ENCODE measurements around the gene SPOP.

The SPOP gene

DNA sequence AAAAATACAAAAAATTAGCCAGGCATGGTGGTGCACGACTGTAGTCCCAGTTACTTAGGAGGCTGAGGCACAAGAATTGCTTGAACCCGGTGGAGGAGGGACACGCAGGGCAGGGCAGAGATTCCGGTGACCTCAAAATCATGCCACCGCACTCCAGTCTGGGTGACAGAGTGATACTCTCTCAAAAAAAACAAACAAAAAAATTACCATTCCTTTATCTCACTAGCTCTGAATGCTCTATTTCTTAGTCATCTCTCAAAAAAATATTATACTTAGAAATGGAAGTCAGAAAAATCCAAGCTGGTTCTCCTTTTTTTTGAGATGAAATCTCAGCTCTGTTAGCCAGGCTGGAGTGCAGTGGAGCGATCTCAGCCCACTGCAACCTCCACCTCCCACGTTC, 40.8 kb downstream of the SPOP start:
- TF ChIP-seq, protein P1, sequence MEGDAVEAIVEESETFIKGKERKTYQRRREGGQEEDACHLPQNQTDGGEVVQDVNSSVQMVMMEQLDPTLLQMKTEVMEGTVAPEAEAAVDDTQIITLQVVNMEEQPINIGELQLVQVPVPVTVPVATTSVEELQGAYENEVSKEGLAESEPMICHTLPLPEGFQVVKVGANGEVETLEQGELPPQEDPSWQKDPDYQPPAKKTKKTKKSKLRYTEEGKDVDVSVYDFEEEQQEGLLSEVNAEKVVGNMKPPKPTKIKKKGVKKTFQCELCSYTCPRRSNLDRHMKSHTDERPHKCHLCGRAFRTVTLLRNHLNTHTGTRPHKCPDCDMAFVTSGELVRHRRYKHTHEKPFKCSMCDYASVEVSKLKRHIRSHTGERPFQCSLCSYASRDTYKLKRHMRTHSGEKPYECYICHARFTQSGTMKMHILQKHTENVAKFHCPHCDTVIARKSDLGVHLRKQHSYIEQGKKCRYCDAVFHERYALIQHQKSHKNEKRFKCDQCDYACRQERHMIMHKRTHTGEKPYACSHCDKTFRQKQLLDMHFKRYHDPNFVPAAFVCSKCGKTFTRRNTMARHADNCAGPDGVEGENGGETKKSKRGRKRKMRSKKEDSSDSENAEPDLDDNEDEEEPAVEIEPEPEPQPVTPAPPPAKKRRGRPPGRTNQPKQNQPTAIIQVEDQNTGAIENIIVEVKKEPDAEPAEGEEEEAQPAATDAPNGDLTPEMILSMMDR (IDR thresholded peaks at IDR 0.05; ENCODE audit: insufficient read depth, low read length, poor library complexity, severe bottlenecking): no peak
- no peak for TF ChIP-seq EZH2phosphoT487 (conservative IDR thresholded peaks at IDR 0.05; ENCODE audit: low read length)
- no peak overlapping the region for H3K9ac ChIP-seq (ENCODE audit: low read length)
- H3K79me2 ChIP-seq (ENCODE audit: insufficient read depth, low read length): peaks cover 77% of the 10 kb centered on the region
- 0 out of 2 replicates have a peak, but pooled peaks cover 4% of the 10 kb centered on the region for H4K20me1 ChIP-seq (ENCODE audit: low read depth, low read length)
- no peaks in the 10 kb centered on the region for H3K9me2 ChIP-seq (replicated peaks; ENCODE audit: insufficient read depth, low read length)
- H3K9me3 ChIP-seq (ENCODE audit: insufficient read depth, low read length): no peaks in the 10 kb centered on the region
- no peak overlapping the region for H3K4me3 ChIP-seq (ENCODE audit: insufficient read depth, low read length, poor library complexity, severe bottlenecking)
- H3K4me2 ChIP-seq (ENCODE audit: low read depth, low read length, poor library complexity, severe bottlenecking): no peak overlapping the region
- H2AFZ ChIP-seq (ENCODE audit: low read depth, low read length, severe bottlenecking): no peak overlapping the region
- no peaks in the 10 kb centered on the region; the same call in 1 of the 2 replicates for H3F3A ChIP-seq (ENCODE audit: insufficient read depth)
- peaks cover 7% of the 10 kb centered on the region; the same call in 1 of the 2 replicates for H3K36me3 ChIP-seq (ENCODE audit: low read length)
- H3K27ac ChIP-seq (ENCODE audit: low read depth, low read length): no peak overlapping the region
- H3K27me3 ChIP-seq (ENCODE audit: low read length): no peaks in the 10 kb centered on the region

DNA sequence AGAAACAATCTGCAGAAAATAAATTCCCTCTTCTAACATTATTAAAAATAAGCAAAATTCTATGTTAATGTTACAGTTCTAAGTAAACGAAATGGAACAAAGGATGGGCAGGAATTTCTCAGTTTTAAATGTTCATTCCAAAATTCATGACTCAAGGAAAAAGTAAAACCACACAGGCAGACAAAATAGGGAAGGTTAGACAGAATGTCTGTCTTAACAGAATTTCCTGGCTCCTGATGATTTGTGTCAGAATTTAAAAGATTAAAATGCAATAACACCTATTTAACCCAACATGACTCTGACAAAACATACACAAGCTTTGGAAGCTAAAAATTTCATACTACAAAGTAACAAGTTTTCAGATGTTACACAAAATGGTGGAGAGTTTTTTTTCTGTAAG, 42.8 kb downstream of the SPOP start:
- TF ChIP-seq, protein P1 (IDR thresholded peaks at IDR 0.05; ENCODE audit: insufficient read depth, low read length, poor library complexity, severe bottlenecking): no peak
- no peak for TF ChIP-seq EZH2phosphoT487 (conservative IDR thresholded peaks at IDR 0.05; ENCODE audit: low read length)
- peaks cover 3% of the 10 kb centered on the region; the same call in 1 of the 2 replicates for H3F3A ChIP-seq (ENCODE audit: insufficient read depth)
- no peaks in the 10 kb centered on the region for H3K27me3 ChIP-seq (ENCODE audit: low read length)
- H3K9ac ChIP-seq (ENCODE audit: low read length): no peak overlapping the region
- no peak overlapping the region for H2AFZ ChIP-seq (ENCODE audit: low read depth, low read length, severe bottlenecking)
- no peaks in the 10 kb centered on the region for H3K9me2 ChIP-seq (replicated peaks; ENCODE audit: insufficient read depth, low read length)
- no peak overlapping the region for H3K4me3 ChIP-seq (ENCODE audit: insufficient read depth, low read length, poor library complexity, severe bottlenecking)
- peaks cover 10% of the 10 kb centered on the region; the same call in 1 of the 2 replicates for H4K20me1 ChIP-seq (ENCODE audit: low read depth, low read length)
- H3K27ac ChIP-seq (ENCODE audit: low read depth, low read length): no peak overlapping the region
- peaks cover 7% of the 10 kb centered on the region; the same call in 1 of the 2 replicates for H3K36me3 ChIP-seq (ENCODE audit: low read length)
- H3K4me2 ChIP-seq (ENCODE audit: low read depth, low read length, poor library complexity, severe bottlenecking): no peak overlapping the region
- no peaks in the 10 kb centered on the region for H3K9me3 ChIP-seq (ENCODE audit: insufficient read depth, low read length)
- H3K79me2 ChIP-seq (ENCODE audit: insufficient read depth, low read length): peaks cover 78% of the 10 kb centered on the region

DNA sequence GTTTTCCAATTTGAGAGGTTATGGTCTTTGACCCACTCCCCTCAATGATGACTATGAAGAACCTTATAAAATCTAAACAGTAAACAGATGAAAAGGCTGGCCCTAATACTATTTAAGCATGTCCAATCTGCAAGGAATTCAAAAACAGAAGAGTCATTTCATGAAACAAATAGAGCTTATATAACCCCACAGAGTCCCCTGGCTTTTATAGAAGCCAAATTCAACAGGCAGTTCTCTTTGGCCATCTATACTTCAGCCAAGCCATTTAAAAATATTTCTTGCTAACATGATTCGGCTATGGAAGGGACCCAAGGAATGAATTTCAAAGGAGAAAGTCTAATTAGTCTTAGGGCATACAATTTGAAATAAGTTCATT, 43.4 kb downstream of the SPOP start:
- Histone ChIP-seq H3F3A (ENCODE audit: insufficient read depth) (peaks cover 3% of the 10 kb centered on the region; the same call in 1 of the 2 replicates), H2AFZ (ENCODE audit: low read depth, low read length, severe bottlenecking) (no peak overlapping the region), H3K9me2 (replicated peaks; ENCODE audit: insufficient read depth, low read length) (no peaks in the 10 kb centered on the region), H3K27me3 (ENCODE audit: low read length) (no peaks in the 10 kb centered on the region), H3K9ac (ENCODE audit: low read length) (no peak overlapping the region), H4K20me1 (ENCODE audit: low read depth, low read length) (peaks cover 10% of the 10 kb centered on the region; the same call in 1 of the 2 replicates), H3K4me3 (ENCODE audit: insufficient read depth, low read length, poor library complexity, severe bottlenecking) (no peak overlapping the region), H3K27ac (ENCODE audit: low read depth, low read length) (no peak overlapping the region), H3K79me2 (ENCODE audit: insufficient read depth, low read length) (peaks cover 78% of the 10 kb centered on the region), H3K9me3 (ENCODE audit: insufficient read depth, low read length) (no peaks in the 10 kb centered on the region), H3K36me3 (ENCODE audit: low read length) (peaks cover 3% of the 10 kb centered on the region; the same call in 1 of the 2 replicates), H3K4me2 (ENCODE audit: low read depth, low read length, poor library complexity, severe bottlenecking) (no peak overlapping the region)
- TF ChIP-seq, protein P1 (IDR thresholded peaks at IDR 0.05; ENCODE audit: insufficient read depth, low read length, poor library complexity, severe bottlenecking): no peak
- no peak for TF ChIP-seq EZH2phosphoT487 (conservative IDR thresholded peaks at IDR 0.05; ENCODE audit: low read length)

All from SU-DHL-6 (cell line).